PC-9 (cell line): ENCODE measurements around the gene SUPT3H. TPM values are rescaled to one million over a fixed set of nuclear protein-coding genes. Genes with fewer than 3 reads are reported as not detected.

Experiments
- BruUV-seq: library from RNA; stranded (reverse); fragments of 400-500 nt; replicated peaks from 2 replicates; lab custom pipeline; 2021; lab: Mats Ljungman, UMichigan
- CTCF ChIA-PET: fragments of 300-600 bp; sonication (Branson Sonifier 250); formaldehyde crosslinking; loops from one replicate; lab custom pipeline; 2022; ENCODE audit warnings: antibody characterized with exemption; lab: Charles Lee
- POLR2A ChIA-PET: fragments of 300-600 bp; sonication (Branson Sonifier 250); formaldehyde crosslinking; loops from one replicate; lab custom pipeline; 2022; ENCODE audit warnings: antibody characterized with exemption; ENCODE audit not compliant: unreplicated experiment; lab: Charles Lee
- DNase-seq, 2 experiments: peaks; one replicate each; pipeline versions ENCODE4 v3.0.0 to v3.0.0-alpha.2; 2015 to 2022; ENCODE audit warnings: mixed read lengths in 1 of 2
- H2AFZ ChIP-seq: fragments of 200-600 bp; sonication (generic); 2 replicates; pipeline ENCODE4 v1.8.1; 2017; ENCODE audit warnings: antibody characterized with exemption
- H3F3A ChIP-seq: fragments of 200-600 bp; sonication (generic); 2 replicates; pipeline ENCODE4 v1.8.1; 2017; ENCODE audit warnings: antibody characterized with exemption, mild to moderate bottlenecking, low read depth; ENCODE audit not compliant: insufficient read depth
- H3K27ac ChIP-seq: fragments of 200-600 bp; sonication (generic); 2 replicates; pipeline ENCODE4 v1.6.1; 2016; ENCODE audit warnings: mixed run types
- H3K27me3 ChIP-seq: fragments of 200-600 bp; sonication (generic); 2 replicates; pipeline ENCODE4 v1.6.1; 2016; ENCODE audit warnings: low read depth, mixed run types; ENCODE audit not compliant: insufficient read depth
- H3K36me3 ChIP-seq: fragments of 200-600 bp; sonication (generic); 2 replicates; pipeline ENCODE4 v1.6.1; 2016; ENCODE audit warnings: low read depth, mixed run types
- H3K4me1 ChIP-seq: fragments of 200-600 bp; sonication (generic); replicated peaks from 2 replicates; pipeline ENCODE4 v1.6.1; 2016; ENCODE audit warnings: mixed run types; ENCODE audit not compliant: insufficient read depth
- H3K4me2 ChIP-seq: fragments of 200-600 bp; sonication (generic); 2 replicates; pipeline ENCODE4 v1.6.1; 2017; ENCODE audit warnings: mixed run types
- H3K4me3 ChIP-seq: fragments of 200-600 bp; sonication (generic); 2 replicates; pipeline ENCODE4 v1.6.1; 2016; ENCODE audit warnings: mixed run types
- H3K79me2 ChIP-seq: fragments of 200-600 bp; sonication (generic); 2 replicates; pipeline ENCODE4 v1.6.1; 2017; ENCODE audit warnings: low read depth, mixed run types
- H3K9me2 ChIP-seq: fragments of 200-600 bp; sonication (generic); 2 replicates; pipeline ENCODE4 v1.8.1; 2017; ENCODE audit warnings: mild to moderate bottlenecking; ENCODE audit not compliant: insufficient read depth
- H3K9me3 ChIP-seq: fragments of 200-600 bp; sonication (generic); 2 replicates; pipeline ENCODE4 v1.8.1; 2016; ENCODE audit warnings: low read depth; ENCODE audit not compliant: insufficient read depth
- H4K20me1 ChIP-seq: fragments of 200-600 bp; sonication (generic); 2 replicates; pipeline ENCODE4 v1.8.1; 2017; ENCODE audit not compliant: insufficient read depth
- CTCF ChIP-seq: fragments of 200-600 bp; sonication (generic); conservative IDR thresholded peaks from 2 replicates; pipeline ENCODE4 v1.6.1; 2017; ENCODE audit warnings: mixed run types, antibody characterized with exemption, mild to moderate bottlenecking, moderate library complexity
- EZH2 ChIP-seq: fragments of 200-600 bp; sonication (generic); IDR thresholded peaks from 2 replicates; pipeline ENCODE4 v1.8.0; 2017; ENCODE audit warnings: antibody characterized with exemption, low read depth
- intact Hi-C: fragments of 100-400 bp; cut with micrococcal nuclease; formaldehyde crosslinking; loops from one replicate; pipeline ENCODE4 v1.10.0; 2022; ENCODE audit not compliant: unreplicated experiment
- total RNA-seq: library from RNA; stranded (reverse); gene quantifications from 2 replicates; pipeline ENCODE4 v1.2.3, GENCODE V29; 2021

SUPT3H gene
- total RNA-seq, 1 experiment from 2014 or later, result 9.2 TPM

- no peak for DNase-seq
- intact Hi-C loops, result no loop called here
- Histone ChIP-seq H3K4me2 (no peak overlapping the region), H3K36me3 (no peaks in the 10 kb centered on the region), H3F3A (no peaks in the 10 kb centered on the region), H3K9me2 (no peaks in the 10 kb centered on the region), H3K4me1 (no peaks in the 10 kb centered on the region), H3K4me3 (no peak overlapping the region), H3K27ac (no peak overlapping the region), H2AFZ (no peak overlapping the region), H3K9me3 (no peaks in the 10 kb centered on the region), H4K20me1 (no peaks in the 10 kb centered on the region), H3K79me2 (no peaks in the 10 kb centered on the region), H3K27me3 (no peaks in the 10 kb centered on the region)
- ChIA-PET POLR2A (no interaction called here), CTCF (no interaction called here)
- TF ChIP-seq CTCF, result no peak
- no peak for TF ChIP-seq EZH2
- BruUV-seq, result no TSS peak
Observed at GRCh38 chr6:45265246-45265645, 112.5 kb downstream of the SUPT3H start.

GRCh38 chr6:45260696-45261095, 117.0 kb downstream of the SUPT3H start:
- H3K27me3 ChIP-seq, result no peaks in the 10 kb centered on the region
- ChIA-PET POLR2A (interaction anchor here (0.6 kb wide), 1 partner anchor 160 kb away, joined by 4 read pairs; no protein-coding TSS in a partner anchor), CTCF (no interaction called here)
- no peaks in the 10 kb centered on the region for H3K36me3 ChIP-seq
- H3K4me2 ChIP-seq, result no peak overlapping the region
- no peaks in the 10 kb centered on the region for H3K9me2 ChIP-seq
- H3K4me1 ChIP-seq, result no peaks in the 10 kb centered on the region
- no peak overlapping the region for H3K27ac ChIP-seq
- H2AFZ ChIP-seq, result no peak overlapping the region
- H3K9me3 ChIP-seq, result no peaks in the 10 kb centered on the region
- intact Hi-C loops, result no loop called here
- H3F3A ChIP-seq, result no peaks in the 10 kb centered on the region
- TF ChIP-seq CTCF (no peak), EZH2 (no peak)
- H3K4me3 ChIP-seq, result no peak overlapping the region
- DNase-seq, result no peak
- no TSS peak for BruUV-seq
- no peaks in the 10 kb centered on the region for H4K20me1 ChIP-seq
- H3K79me2 ChIP-seq, result no peaks in the 10 kb centered on the region

- no peak for DNase-seq
- H3K9me3 ChIP-seq, result no peaks in the 10 kb centered on the region
- no peak overlapping the region for H3K4me2 ChIP-seq
- H3K4me3 ChIP-seq, result no peak overlapping the region
- no peak overlapping the region for H3K27ac ChIP-seq
- CTCF ChIA-PET, result no interaction called here
- H4K20me1 ChIP-seq, result no peaks in the 10 kb centered on the region
- H3K9me2 ChIP-seq, result no peaks in the 10 kb centered on the region
- no peaks in the 10 kb centered on the region for H3F3A ChIP-seq
- no peaks in the 10 kb centered on the region for H3K79me2 ChIP-seq
- no peaks in the 10 kb centered on the region for H3K27me3 ChIP-seq
- TF ChIP-seq CTCF (no peak), EZH2 (no peak)
- H3K36me3 ChIP-seq, result no peaks in the 10 kb centered on the region
- H3K4me1 ChIP-seq, result no peaks in the 10 kb centered on the region
- intact Hi-C loops, result no loop called here
- BruUV-seq, result no TSS peak
- no peak overlapping the region for H2AFZ ChIP-seq
- POLR2A ChIA-PET, result no interaction called here
Observed at GRCh38 chr6:45256697-45257695, 120.7 kb downstream of the SUPT3H start.
